Vagina (tissue), 2 donors: Measurements from ENCODE around the gene PPP1R13B. TPM values are rescaled to one million over a fixed set of nuclear protein-coding genes. Genes with fewer than 3 reads are reported as not detected.

Experiments used
- DNase-seq, 2 donors: peaks; one replicate each; pipeline ENCODE4 v3.0.0-alpha.2; 2017; ENCODE audit errors: extremely low spot score in 2 of 2
- H3K27ac ChIP-seq: fragments of 200-600 bp; sonication (generic); one replicate; pipeline ENCODE4 v1.5.1; 2019
- H3K27me3 ChIP-seq: fragments of 200-600 bp; sonication (generic); one replicate; pipeline ENCODE4 v1.5.1; 2019
- H3K36me3 ChIP-seq, 2 donors: fragments of 200-600 bp; sonication (generic); one replicate each; pipeline ENCODE4 v1.5.1; 2017 to 2019
- H3K4me1 ChIP-seq: fragments of 200-600 bp; sonication (generic); one replicate; pipeline ENCODE4 v1.5.1; 2019
- H3K4me3 ChIP-seq, 2 donors: fragments of 200-600 bp; sonication (generic); 1 replicate in 1 of 2; 2 replicates in 1 of 2; pipeline ENCODE4 v1.5.1; 2016 to 2019
- H3K9me3 ChIP-seq: fragments of 200-600 bp; sonication (generic); one replicate; pipeline ENCODE4 v1.5.1; 2019
- CTCF ChIP-seq, 3 experiments: fragments of 450-650 bp in 2 of 3; fragments of 200-600 bp in 1 of 3; sonication (generic) in 1 of 3; IDR thresholded peaks; one replicate each; pipeline ENCODE4 v1.5.1; 2017 to 2019; ENCODE audit warnings: antibody characterized with exemption in 3 of 3, mild to moderate bottlenecking in 2 of 3, moderate library complexity in 2 of 3
- POLR2A ChIP-seq, 2 donors: fragments of 450-650 bp; IDR thresholded peaks; one replicate each; pipeline ENCODE4 v1.6.1; 2017; ENCODE audit warnings: antibody characterized with exemption in 2 of 2, mild to moderate bottlenecking in 2 of 2, moderate library complexity in 2 of 2
- POLR2AphosphoS5 ChIP-seq, 2 donors: sonication (generic); formaldehyde crosslinking; IDR thresholded peaks; one replicate each; pipeline ENCODE4 v1.9.0; 2017; ENCODE audit warnings: antibody characterized with exemption in 2 of 2, mild to moderate bottlenecking in 2 of 2, low read depth in 1 of 2; ENCODE audit not compliant: insufficient read depth in 1 of 2
- intact Hi-C: fragments of 100-400 bp; cut with DNase I; formaldehyde crosslinking; loops from one replicate; pipeline ENCODE4 v1.15.1; 2023
- total RNA-seq: library from RNA; depleted of rRNA; stranded (reverse); fragments of >200 nt; gene quantifications from one replicate; pipeline ENCODE4 v1.2.3, GENCODE V29; 2016

The PPP1R13B gene
- total RNA-seq, 1 donor from 2014 or later: 34.1 TPM

- DNase-seq: no peak
- peaks cover 0 to 6% of the 10 kb centered on the region in 2 donors for H3K36me3 ChIP-seq
- TF ChIP-seq POLR2AphosphoS5 (IDR thresholded peaks at IDR 0.05; ENCODE audit: insufficient read depth in 1 of 2, low read depth in 1 of 2): no peak
- H3K27ac ChIP-seq: no peak overlapping the region
- no peaks in the 10 kb centered on the region for H3K4me1 ChIP-seq
- intact Hi-C loops: no loop called here
- H3K4me3 ChIP-seq: no peak overlapping the region
- H3K27me3 ChIP-seq: no peaks in the 10 kb centered on the region
- H3K9me3 ChIP-seq: no peaks in the 10 kb centered on the region
Measured at GRCh38 chr14:103749860-103750259, 97.5 kb downstream of the PPP1R13B start.

- Histone ChIP-seq H3K4me1 (no peaks in the 10 kb centered on the region), H3K27ac (no peak overlapping the region), H3K27me3 (no peaks in the 10 kb centered on the region), H3K9me3 (no peaks in the 10 kb centered on the region), H3K4me3 (no peak overlapping the region), H3K36me3 (peaks cover 0 to 6% of the 10 kb centered on the region in 2 donors)
- TF ChIP-seq CTCF (IDR thresholded peaks at IDR 0.05) (no peak), POLR2A (IDR thresholded peaks at IDR 0.05) (no peak), POLR2AphosphoS5 (IDR thresholded peaks at IDR 0.05; ENCODE audit: insufficient read depth in 1 of 2, low read depth in 1 of 2) (no peak)
- intact Hi-C loops: no loop called here
- DNase-seq: no peak
Measured at GRCh38 chr14:103749452-103749851, 97.9 kb downstream of the PPP1R13B start.

- no peak for DNase-seq
- TF ChIP-seq CTCF (IDR thresholded peaks at IDR 0.05) (no peak), POLR2A (IDR thresholded peaks at IDR 0.05) (no peak), POLR2AphosphoS5 (IDR thresholded peaks at IDR 0.05; ENCODE audit: insufficient read depth in 1 of 2, low read depth in 1 of 2) (no peak)
- Histone ChIP-seq H3K27me3 (no peaks in the 10 kb centered on the region), H3K27ac (no peak overlapping the region), H3K4me1 (no peaks in the 10 kb centered on the region), H3K36me3 (peaks cover 0 to 6% of the 10 kb centered on the region in 2 donors), H3K4me3 (no peak overlapping the region), H3K9me3 (no peaks in the 10 kb centered on the region)
- intact Hi-C loops: no loop called here
Measured at GRCh38 chr14:103748534-103748857, 98.9 kb downstream of the PPP1R13B start.

GRCh38 chr14:103746701-103747100 lies 100.7 kb downstream of the PPP1R13B start:
- H3K4me1 ChIP-seq: no peaks in the 10 kb centered on the region
- TF ChIP-seq CTCF (IDR thresholded peaks at IDR 0.05): no peak
- intact Hi-C loops: no loop called here
- H3K27ac ChIP-seq: no peak overlapping the region
- no peaks in the 10 kb centered on the region for H3K27me3 ChIP-seq
- peaks cover 0 to 1% of the 10 kb centered on the region in 2 donors for H3K36me3 ChIP-seq
- no peak overlapping the region for H3K4me3 ChIP-seq
- H3K9me3 ChIP-seq: no peaks in the 10 kb centered on the region
- no peak for DNase-seq

- H3K9me3 ChIP-seq: no peaks in the 10 kb centered on the region
- TF ChIP-seq CTCF (IDR thresholded peaks at IDR 0.05) (no peak), POLR2AphosphoS5 (IDR thresholded peaks at IDR 0.05; ENCODE audit: insufficient read depth in 1 of 2, low read depth in 1 of 2) (no peak), POLR2A (IDR thresholded peaks at IDR 0.05) (no peak)
- intact Hi-C loops: no loop called here
- H3K27me3 ChIP-seq: no peaks in the 10 kb centered on the region
- H3K4me3 ChIP-seq: no peak overlapping the region
- H3K4me1 ChIP-seq: no peaks in the 10 kb centered on the region
- no peak overlapping the region for H3K27ac ChIP-seq
- no peaks in the 10 kb centered on the region for H3K36me3 ChIP-seq
- no peak for DNase-seq
Measured at GRCh38 chr14:103745424-103745823, 102.0 kb downstream of the PPP1R13B start.
